Activated CD4-positive, alpha-beta T cell treated with anti-CD3 and anti-CD28 coated beads, Interleukin-2, amount 50 U/mL, for 1 hour (primary cell): ENCODE measurements around the gene CCDC14.
"Not testable (repeated sequence)": the region's sequence is repeated elsewhere in the genome, so short reads cannot be mapped to it uniquely, and the experiment has no call there.

ENCODE experiments used
- DNase-seq: peaks from one replicate; pipeline ENCODE4 v3.0.0-alpha.2; 2020

CCDC14 gene

DNA sequence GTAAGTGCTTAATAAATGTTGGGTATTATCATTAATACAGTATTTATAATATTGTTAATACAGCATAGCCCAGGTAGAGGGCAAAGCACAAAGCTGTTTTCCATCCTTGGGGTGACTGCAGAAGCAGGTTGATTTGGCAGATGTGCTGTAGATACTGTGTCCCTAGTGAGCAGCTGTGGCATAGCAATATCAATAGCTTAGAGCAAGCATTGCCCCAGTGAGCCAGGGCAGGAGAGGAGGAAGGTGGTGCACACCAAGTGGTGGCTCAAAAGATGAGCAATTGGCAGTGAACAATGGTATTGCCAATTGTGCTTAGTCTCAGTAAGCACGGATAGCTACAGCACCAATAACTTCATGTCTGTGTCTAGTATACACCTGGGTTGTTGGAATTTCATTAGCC is 5.8 kb upstream of the CCDC14 start:
- DNase-seq, result not testable (repeated sequence)

DNA sequence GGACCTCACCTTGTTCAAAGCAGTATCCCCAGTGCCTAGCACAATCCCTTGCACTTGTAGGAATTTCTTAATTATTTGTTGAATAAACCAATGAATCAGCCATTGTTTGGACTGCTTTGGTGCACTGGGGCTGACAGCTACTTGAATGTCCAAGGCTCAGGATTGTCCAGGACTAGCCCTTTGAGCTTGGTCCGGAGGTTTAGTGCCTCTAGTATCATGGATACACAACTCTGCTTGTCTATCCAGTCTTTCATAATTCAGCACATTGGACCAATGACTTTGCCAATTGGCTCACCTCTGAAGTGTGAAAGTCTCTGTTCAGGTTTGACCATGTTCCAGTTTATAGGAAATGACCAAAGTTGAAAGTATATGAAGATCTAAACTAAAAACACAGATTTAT is 3.8 kb upstream of the CCDC14 start:
- DNase-seq, result not testable (repeated sequence)

- no peak for DNase-seq
These were observed 453 bp upstream of the CCDC14 start for GRCh38 chr3:123961508-123961856.

DNA sequence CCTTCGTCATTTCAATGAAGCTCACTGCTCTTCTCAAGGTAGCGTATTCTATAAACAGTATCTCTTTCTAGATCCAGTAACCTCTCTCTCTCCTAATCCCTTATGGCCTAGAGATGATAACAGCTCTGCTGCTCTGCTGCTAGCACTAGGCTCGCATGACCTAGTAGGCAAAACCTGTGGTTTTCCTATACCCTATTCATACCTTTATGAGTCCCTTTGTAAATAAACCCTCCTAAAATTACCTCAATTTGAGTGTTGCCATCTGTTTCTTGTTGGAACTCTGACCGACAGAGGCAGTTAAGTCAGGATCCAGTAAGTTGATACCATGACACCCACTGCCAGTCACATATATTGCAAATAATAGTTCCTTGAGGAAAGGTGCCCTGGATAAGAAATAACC is 7.3 kb downstream of the CCDC14 start:
- no peak for DNase-seq

- DNase-seq, result no peak
These were observed 8.0 kb downstream of the CCDC14 start for GRCh38 chr3:123952844-123953520.

DNA sequence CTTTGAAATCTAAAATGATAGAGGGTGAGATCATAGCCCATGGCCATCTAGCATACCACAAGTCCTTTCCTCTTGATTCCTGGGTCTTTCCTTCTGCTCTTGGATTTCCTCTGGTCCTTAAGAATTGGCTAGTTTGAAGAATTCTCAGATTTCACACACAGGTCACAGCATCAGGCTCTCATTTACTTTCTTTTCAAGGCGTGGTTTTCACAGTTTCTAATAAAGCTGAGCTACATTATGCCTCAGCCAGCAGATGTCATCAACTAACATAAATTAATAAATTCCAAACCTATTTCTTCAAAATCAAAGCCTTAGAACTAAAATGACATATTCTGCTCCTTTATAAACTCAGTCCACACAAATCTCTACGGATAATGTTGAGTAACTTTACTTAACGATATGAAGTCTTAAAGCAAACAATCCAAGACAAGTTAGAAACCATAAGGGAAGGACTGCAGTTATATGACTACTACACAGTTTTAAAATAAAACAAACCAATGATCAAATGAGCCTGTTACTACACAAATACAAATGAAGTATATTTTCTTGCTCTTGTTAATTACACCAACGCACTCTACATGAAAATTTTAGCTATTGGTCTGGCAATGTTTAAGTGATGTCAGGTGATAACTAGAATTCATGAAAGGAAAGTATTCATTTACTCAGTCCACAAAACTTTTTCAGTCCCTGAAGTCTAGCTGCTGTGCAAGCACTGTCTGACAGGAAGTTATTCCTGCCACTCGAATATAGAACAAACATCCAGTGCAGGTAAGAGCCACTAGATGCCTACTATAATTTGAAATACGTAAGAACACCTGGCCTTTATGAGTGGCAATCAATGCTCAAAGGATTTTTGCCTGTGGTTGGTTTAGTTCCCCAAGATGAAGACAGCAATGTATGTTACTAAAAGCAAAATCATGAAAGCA is 9.2 kb downstream of the CCDC14 start:
- no peak for DNase-seq

DNA sequence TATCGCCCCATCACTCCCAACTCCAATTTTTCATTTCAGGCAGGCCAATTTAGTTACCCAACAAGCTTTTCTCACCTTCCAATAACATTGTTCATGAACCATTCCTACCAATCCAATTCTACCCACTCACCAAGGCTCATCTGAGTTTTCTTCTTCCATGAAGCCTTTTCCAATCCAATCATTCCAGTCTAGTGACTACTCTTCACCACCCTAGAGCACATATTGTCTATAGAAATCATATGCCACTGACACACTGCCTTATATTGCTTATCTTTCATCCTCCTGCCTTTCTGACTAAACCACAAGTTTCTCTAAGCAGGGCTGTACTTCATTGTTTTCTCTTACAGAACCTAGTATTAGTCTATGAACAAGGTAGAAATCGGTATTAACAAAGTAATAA is 11.4 kb downstream of the CCDC14 start:
- DNase-seq, result no peak

GRCh38 chr3:123948449-123948848 is 12.6 kb downstream of the CCDC14 start:
- DNase-seq, result no peak

DNA sequence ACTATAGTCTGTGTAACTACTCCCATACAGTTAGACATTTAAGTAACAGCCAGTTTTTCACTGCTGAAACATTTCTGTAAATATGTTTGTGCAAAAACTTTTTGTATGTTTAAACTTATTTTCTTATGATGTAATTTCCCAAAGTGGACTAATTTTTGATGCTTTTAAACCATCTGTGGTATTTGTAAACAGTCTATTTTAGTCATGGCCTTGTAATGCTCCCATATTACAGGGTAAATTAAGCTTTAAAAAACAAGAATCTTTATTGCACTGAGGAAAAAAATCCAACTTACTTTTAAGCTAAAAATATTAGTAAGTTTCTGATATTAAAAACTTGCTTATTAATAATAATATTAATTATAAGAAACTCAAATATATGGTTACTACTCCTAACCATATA is 13.5 kb downstream of the CCDC14 start:
- no peak for DNase-seq

DNA sequence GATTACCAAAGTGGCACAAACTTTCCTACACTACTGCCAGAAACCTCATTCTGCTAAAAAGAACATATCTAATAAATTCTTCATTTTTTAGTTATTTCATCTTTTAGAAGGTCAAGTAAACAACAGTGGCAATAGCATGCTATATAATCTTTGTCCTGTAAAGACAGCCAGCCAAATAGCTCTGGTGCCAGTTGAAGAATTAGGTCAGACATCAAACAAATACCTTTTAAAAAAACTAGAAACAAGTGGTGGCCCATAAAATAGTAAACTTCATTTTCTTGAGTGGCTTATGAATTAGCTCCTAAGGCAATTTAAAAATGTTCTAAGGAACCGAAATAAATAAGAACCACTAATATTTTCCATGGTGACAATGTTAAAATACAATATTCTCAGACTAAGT is 19.5 kb downstream of the CCDC14 start:
- no peak for DNase-seq

DNA sequence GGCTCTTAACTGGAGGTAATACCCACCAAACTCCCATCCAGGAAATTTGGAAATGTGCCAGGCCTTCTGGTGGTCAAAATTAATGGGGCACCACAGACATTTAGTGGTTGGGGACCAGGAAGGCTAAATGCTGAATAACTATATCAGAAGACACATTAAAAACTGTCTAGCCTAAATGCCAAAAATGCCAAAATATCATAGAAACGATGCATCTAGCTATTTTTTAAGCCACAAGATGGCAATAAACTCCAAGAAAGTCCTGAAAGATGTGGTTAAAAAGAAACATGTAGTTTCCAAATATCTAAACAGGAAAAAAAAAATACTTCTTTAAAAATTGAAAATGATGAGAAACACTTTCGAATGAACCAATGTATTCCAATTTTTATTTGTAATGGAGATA is 19.9 kb downstream of the CCDC14 start:
- DNase-seq, result no peak

GRCh38 chr3:123939706-123940105 is 21.3 kb downstream of the CCDC14 start:
- DNase-seq, result no peak

DNA sequence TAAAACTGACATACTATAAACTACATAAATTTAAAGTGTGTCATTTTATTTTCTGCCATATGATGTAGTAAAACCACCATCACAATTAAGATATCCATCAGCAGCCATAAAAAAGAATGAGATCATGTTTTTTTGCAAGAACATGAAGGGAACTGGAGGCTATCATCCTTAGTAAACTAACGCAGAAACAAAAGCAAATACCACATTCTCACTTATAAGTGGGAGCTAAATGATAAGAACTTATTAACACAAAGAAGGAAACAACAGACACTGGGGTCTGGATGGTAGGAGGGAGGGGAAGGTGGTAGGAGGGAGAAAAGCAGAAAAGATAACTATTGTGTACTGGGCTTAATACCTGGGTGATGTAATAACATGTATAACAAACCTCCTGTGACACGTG is 24.6 kb downstream of the CCDC14 start:
- DNase-seq, result no peak

DNA sequence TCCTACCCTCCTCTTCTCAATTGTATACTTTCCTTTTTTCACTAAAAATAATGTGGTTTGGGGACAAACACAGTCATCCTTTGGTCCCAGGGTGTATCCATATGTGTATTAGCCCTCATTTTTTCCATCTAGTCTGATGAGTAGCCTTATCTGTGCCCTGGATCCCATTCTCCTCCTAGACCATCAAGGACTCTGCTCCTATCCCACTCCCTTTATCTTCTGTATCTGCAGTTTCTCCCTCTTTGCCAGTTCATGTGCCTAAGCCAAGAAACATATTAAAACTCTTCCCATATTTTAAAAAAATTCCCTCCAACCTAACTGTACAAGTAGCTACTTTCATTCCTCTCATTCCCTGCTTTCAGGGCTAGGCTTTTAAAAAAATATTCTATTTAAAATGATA is 25.2 kb downstream of the CCDC14 start:
- DNase-seq, result no peak

- DNase-seq, result no peak
These were observed 26.8 kb downstream of the CCDC14 start for GRCh38 chr3:123934250-123934649.

DNA sequence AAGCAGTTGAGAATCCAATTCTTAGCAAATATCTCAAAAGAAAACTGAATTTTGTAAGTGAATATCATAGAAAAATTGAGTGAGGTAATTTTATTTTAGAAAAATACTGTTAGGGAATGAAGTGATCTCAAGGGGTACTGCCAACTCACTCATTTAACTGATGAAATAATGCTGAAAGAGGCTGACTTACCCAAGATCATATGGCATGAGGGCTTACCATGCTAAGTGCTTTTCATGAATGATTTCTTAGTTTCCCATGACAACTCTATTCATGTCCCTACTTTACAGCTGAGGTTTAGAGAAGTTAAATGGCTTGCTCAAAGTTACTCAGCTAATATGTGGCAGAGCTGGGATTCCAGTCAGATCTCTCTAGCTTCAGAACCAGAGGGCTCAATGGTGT is 30.6 kb downstream of the CCDC14 start:
- DNase-seq, result no peak

DNA sequence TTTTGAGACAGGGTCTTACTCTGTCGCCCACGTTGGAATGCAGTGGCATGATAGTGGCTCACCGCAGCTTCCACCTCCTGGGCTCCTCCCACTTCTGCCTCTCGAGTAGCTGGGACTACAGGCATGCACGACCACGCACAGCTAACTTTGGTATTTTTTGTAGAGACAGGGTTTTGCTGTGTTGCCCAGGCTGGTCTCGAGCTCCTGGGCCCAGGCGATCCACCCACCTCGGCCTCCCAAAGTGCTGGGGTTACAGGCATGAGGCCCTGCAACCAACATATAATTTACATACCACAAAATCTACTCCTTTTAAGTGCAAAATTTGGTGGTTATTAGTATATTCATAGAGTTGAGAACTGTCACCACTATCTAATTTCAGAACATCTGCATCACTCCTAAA is 31.7 kb downstream of the CCDC14 start:
- DNase-seq, result no peak

- no peak for DNase-seq
These were observed 34.6 kb downstream of the CCDC14 start for GRCh38 chr3:123926396-123926795.

GRCh38 chr3:123920868-123921267 is 40.2 kb downstream of the CCDC14 start:
- DNase-seq, result no peak

GRCh38 chr3:123920383-123920782 is 40.6 kb downstream of the CCDC14 start:
- no peak for DNase-seq

DNA sequence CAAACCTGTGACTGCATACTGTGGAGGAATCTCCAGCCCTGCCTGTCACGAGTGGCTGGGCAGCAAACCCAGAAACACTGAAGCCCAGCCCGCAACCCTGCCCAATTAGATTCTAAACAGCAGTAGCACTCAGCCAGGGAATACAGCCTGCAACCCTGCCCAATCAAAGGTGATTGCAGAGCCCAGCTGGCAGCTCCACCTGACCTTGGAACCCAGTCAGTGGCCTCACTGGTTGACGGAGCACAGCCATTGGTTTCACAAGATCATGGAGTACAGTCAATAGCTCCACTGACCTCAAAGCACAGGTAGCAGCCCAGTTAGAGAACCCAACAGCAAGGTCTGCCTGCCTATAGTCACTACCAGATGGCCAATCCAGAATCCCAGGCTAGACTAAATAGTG is 41.7 kb downstream of the CCDC14 start:
- DNase-seq, result no peak

DNA sequence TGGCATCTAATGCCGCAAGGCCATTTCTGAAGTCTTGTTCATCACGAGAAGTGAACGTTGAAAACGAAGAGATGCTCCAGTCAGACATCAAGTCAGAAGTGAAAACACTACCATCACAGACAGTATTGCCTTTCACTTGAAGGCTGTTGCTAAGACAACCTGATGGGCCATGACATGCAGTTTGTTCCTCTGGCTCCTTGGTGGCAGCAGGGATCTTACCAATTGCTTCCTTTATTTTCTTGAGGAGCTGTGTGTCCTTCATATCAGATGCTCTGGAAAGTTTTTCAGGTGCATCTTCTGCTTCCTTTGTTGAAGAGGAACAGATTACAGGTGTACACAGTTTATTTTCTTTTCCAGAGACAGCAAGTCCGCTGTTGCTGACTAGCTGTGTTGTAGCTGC is 46.2 kb downstream of the CCDC14 start:
- no peak for DNase-seq

DNA sequence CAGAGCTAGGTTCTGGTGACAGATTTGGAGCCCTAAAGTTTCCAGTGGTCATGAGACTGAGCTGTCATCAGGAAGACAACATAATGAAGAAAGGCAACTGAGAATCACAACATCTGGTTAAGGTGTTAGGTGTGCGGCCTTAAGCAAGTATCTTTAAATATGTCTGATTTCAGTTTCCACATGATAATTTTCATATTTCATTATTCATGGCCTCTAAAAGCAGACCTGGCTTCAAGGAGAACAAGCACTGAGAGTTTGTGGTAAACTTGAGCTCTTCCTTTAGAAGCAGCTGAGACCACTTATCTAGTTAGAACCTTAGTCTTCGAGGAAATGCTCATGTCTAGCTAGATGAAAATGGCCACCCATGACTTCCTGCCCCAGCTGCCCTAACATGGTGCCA is 51.2 kb downstream of the CCDC14 start:
- DNase-seq, result no peak

DNA sequence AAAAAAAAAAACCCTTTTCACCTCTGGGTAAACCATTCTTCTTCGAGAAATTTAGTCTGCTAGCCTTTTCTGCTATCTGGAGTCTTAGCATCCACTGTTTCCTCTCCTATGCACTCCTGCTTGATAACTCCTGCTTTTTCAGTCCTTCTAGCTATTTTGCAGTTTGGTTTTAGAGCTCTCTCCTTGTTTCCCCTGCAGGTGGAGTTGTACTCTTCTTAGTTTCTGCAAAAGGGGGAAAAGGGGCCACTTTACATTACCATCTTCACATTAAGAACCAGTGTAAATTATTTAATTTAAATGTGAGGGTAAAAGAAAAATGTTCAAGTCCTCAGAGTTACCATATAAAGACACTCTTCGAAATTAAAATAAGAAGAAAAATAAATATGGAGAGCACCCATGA is 53.3 kb downstream of the CCDC14 start:
- no peak for DNase-seq
